PC-3 (cell line): Measurements from ENCODE around the gene NEU1. TPM values are rescaled to one million over a fixed set of nuclear protein-coding genes. Genes with fewer than 3 reads are reported as not detected.
"Not testable (repeated sequence)": the region's sequence is repeated elsewhere in the genome, so short reads cannot be mapped to it uniquely, and the experiment has no call there.

Experiments
- ATAC-seq: fragments of 200-7000 bp; cut with Tn5 transposase; 2 replicates; pipeline ENCODE4 v1.9.1; 2020; ENCODE audit warnings: mild to moderate bottlenecking, moderate library complexity
- BruUV-seq: library from RNA; stranded (reverse); fragments of 400-500 nt; replicated peaks from 2 replicates; lab custom pipeline; 2021; lab: Mats Ljungman, UMichigan
- CTCF ChIA-PET: fragments of 300-600 bp; sonication (Branson Sonifier 250); formaldehyde crosslinking; loops from one replicate; lab custom pipeline; 2022; ENCODE audit warnings: antibody characterized with exemption; lab: Charles Lee
- POLR2A ChIA-PET: fragments of 300-600 bp; sonication (Branson Sonifier 250); formaldehyde crosslinking; loops from one replicate; lab custom pipeline; 2022; ENCODE audit warnings: antibody characterized with exemption; ENCODE audit not compliant: unreplicated experiment; lab: Charles Lee
- DNase-seq: peaks from one replicate; pipeline ENCODE4 v3.0.0-alpha.2; 2015
- H2AFZ ChIP-seq: fragments of 300-600 bp; sonication (generic); 2 replicates; pipeline ENCODE4 v1.6.0; 2016; ENCODE audit warnings: antibody characterized with exemption, low read length
- H3F3A ChIP-seq: fragments of 300-600 bp; sonication (generic); one replicate; pipeline ENCODE4 v1.6.0; 2017; ENCODE audit warnings: antibody characterized with exemption, low read length, control low read depth, mild to moderate bottlenecking; ENCODE audit not compliant: unreplicated experiment
- H3K27ac ChIP-seq: fragments of 300-600 bp; sonication (generic); 2 replicates; pipeline ENCODE4 v1.5.1; 2016; ENCODE audit warnings: mild to moderate bottlenecking, low read length
- H3K27me3 ChIP-seq: fragments of 300-600 bp; sonication (generic); 2 replicates; pipeline ENCODE4 v1.6.1; 2016; ENCODE audit warnings: low read length, mixed read lengths
- H3K36me3 ChIP-seq: fragments of 300-600 bp; sonication (generic); 2 replicates; pipeline ENCODE4 v1.6.1; 2016; ENCODE audit warnings: low read depth, mixed run types, low read length, mixed read lengths
- H3K4me1 ChIP-seq: fragments of 300-600 bp; sonication (generic); 2 replicates; pipeline ENCODE4 v1.5.1; 2016; ENCODE audit warnings: low read length; ENCODE audit not compliant: insufficient read depth
- H3K4me2 ChIP-seq: fragments of 300-600 bp; sonication (generic); 2 replicates; pipeline ENCODE4 v1.6.0; 2016; ENCODE audit warnings: low read length
- H3K4me3 ChIP-seq: fragments of 300-600 bp; sonication (generic); 2 replicates; pipeline ENCODE4 v1.5.1; 2016; ENCODE audit warnings: mild to moderate bottlenecking, low read length, mixed read lengths
- H3K79me2 ChIP-seq: fragments of 300-600 bp; sonication (generic); 2 replicates; pipeline ENCODE4 v1.6.1; 2017; ENCODE audit warnings: low read length, mixed read lengths
- H3K9ac ChIP-seq: fragments of 300-600 bp; sonication (generic); 2 replicates; pipeline ENCODE4 v1.6.0; 2016; ENCODE audit warnings: mild to moderate bottlenecking, low read length
- H3K9me2 ChIP-seq: fragments of 300-600 bp; sonication (generic); replicated peaks from 2 replicates; pipeline ENCODE4 v1.6.1; 2016; ENCODE audit warnings: mixed run types, low read length, mixed read lengths
- H3K9me3 ChIP-seq: fragments of 300-600 bp; sonication (generic); 2 replicates; pipeline ENCODE4 v1.6.1; 2016; ENCODE audit warnings: low read length, mixed read lengths
- H4K20me1 ChIP-seq: fragments of 300-600 bp; sonication (generic); 2 replicates; pipeline ENCODE4 v1.6.1; 2016; ENCODE audit warnings: low read length, mixed read lengths
- EZH2 ChIP-seq: fragments of 300-600 bp; sonication (generic); IDR thresholded peaks from one replicate; pipeline ENCODE4 v1.6.1; 2017; ENCODE audit warnings: antibody characterized with exemption, mild to moderate bottlenecking, low read length; ENCODE audit not compliant: unreplicated experiment
- EZH2phosphoT487 ChIP-seq: fragments of 300-600 bp; sonication (generic); IDR thresholded peaks from 2 replicates; pipeline ENCODE4 v1.6.1; 2018; ENCODE audit warnings: mild to moderate bottlenecking, antibody characterized with exemption, low read length, borderline replicate concordance
- intact Hi-C: fragments of 100-400 bp; cut with micrococcal nuclease; formaldehyde crosslinking; loops from 2 replicates; pipeline ENCODE4 v1.9.0; 2023
- total RNA-seq: library from RNA; depleted of rRNA; stranded (reverse); fragments of >200 nt; gene quantifications from 2 replicates; pipeline ENCODE4 v1.2.3, GENCODE V29; 2014
- TF ChIP-seq, protein P1 (sequence below): fragments of 300-600 bp; sonication (generic); conservative IDR thresholded peaks from 2 replicates; pipeline ENCODE4 v1.5.1; 2017; ENCODE audit warnings: antibody characterized with exemption, low read depth, mild to moderate bottlenecking, low read length

Gene NEU1
- total RNA-seq, 1 experiment from 2014 or later: 31.7 TPM

DNA sequence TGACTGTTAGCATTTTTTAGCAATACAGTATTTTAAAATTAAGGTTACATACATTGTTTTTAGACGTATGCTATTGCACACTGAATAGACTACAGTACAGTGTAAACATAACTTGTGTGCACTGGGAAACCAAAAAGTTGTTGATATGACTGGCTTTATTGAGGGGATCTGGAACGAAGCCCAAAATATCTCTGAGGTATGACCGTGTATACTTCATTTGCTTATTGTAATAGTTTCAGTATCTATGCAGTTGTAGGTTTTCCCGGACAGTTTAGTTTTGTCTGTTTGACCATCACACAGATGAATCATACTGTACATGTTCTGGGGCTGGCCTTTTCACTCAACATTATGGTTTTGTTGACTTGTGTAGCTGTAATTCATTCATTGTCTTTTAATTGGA lies 46.2 kb upstream of the NEU1 start:
- BruUV-seq: no TSS peak
- Histone ChIP-seq H2AFZ (no peak overlapping the region), H3K27ac (peak overlapping the region; percentile 46), H3K4me1 (peaks cover 33% of the 10 kb centered on the region), H4K20me1 (no peaks in the 10 kb centered on the region), H3K79me2 (no peaks in the 10 kb centered on the region), H3K4me3 (no peak overlapping the region), H3F3A (no peaks in the 10 kb centered on the region), H3K36me3 (no peaks in the 10 kb centered on the region), H3K4me2 (peak overlapping the region; percentile 28), H3K27me3 (no peaks in the 10 kb centered on the region), H3K9ac (no peak overlapping the region), H3K9me3 (no peaks in the 10 kb centered on the region), H3K9me2 (no peaks in the 10 kb centered on the region)
- peak; percentile 82 for ATAC-seq
- POLR2A ChIA-PET: no interaction called here
- CTCF ChIA-PET: no interaction called here
- TF ChIP-seq EZH2phosphoT487 (no peak), EZH2 (no peak)
- TF ChIP-seq, protein P1, sequence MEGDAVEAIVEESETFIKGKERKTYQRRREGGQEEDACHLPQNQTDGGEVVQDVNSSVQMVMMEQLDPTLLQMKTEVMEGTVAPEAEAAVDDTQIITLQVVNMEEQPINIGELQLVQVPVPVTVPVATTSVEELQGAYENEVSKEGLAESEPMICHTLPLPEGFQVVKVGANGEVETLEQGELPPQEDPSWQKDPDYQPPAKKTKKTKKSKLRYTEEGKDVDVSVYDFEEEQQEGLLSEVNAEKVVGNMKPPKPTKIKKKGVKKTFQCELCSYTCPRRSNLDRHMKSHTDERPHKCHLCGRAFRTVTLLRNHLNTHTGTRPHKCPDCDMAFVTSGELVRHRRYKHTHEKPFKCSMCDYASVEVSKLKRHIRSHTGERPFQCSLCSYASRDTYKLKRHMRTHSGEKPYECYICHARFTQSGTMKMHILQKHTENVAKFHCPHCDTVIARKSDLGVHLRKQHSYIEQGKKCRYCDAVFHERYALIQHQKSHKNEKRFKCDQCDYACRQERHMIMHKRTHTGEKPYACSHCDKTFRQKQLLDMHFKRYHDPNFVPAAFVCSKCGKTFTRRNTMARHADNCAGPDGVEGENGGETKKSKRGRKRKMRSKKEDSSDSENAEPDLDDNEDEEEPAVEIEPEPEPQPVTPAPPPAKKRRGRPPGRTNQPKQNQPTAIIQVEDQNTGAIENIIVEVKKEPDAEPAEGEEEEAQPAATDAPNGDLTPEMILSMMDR: no peak
- peak; percentile 87 for DNase-seq
- intact Hi-C loops: loop anchor here (10.0 kb wide), 1 partner anchor 206 kb away; no protein-coding TSS in a partner anchor

DNA sequence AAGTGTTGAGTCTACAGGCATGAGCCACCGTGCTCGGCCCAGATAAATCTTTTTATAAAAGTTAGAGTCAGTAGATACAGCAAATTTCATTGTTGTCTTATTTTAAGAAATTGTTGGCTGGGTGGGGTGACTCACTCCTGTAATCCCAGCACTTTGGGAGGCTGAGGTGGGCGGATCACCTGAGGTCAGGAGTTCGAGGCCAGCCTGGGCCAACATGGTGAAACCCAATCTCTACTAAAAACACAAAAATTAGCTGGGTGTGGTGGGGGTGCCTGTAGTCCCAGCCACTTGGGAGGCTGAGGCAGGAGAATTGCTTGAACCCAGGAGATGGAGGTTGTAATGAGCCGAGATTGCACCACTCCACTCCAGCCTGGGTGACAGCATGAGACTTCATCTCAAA lies 45.6 kb upstream of the NEU1 start:
- H2AFZ ChIP-seq, POLR2A ChIA-PET, DNase-seq, H3K79me2 ChIP-seq, H3K4me3 ChIP-seq, BruUV-seq, H3K9ac ChIP-seq, H3F3A ChIP-seq, H3K36me3 ChIP-seq, ATAC-seq, H4K20me1 ChIP-seq, H3K9me3 ChIP-seq, H3K9me2 ChIP-seq, H3K27me3 ChIP-seq, CTCF ChIA-PET: not testable (repeated sequence)
- Histone ChIP-seq H3K27ac (peak overlapping the region; percentile 46), H3K4me2 (peak overlapping the region; percentile 28), H3K4me1 (peaks cover 33% of the 10 kb centered on the region)
- intact Hi-C loops: loop anchor here (10.0 kb wide), 1 partner anchor 207 kb away; no protein-coding TSS in a partner anchor

DNA sequence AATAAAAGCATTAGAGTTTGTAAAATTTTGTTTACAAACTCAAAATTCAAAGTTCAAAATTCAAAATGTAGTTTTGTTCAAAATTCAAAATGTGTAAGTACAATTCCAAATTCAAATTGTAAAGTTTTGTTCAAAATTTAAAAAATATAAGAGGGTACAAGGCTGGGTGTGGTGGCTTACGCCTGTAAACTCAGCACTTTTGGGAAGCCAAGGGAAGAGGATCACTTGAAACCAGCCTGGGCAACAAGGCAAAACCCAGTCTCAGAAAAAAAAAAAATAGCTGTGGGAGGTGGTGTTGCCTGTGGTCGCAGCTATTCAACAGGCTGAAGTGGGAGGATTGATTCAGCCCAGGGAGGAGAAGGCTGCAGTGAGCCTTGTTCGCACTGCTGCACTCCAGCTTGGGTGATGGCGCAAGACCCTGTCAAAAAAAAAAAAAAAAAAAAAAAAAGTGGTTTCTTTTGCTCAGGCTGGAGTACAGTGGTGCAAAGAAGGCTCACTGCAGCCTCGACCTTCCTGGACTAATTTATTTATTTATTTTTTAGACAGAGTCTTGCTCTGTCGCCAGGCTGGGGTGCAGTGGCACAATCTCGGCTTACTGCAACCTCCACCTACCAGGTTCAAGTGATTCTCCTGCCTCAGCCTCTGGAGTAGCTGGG lies 44.7 kb upstream of the NEU1 start:
- CTCF ChIA-PET: interaction anchor here (0.7 kb wide), 1 partner anchor 228 kb away, joined by 17 read pairs; no protein-coding TSS in a partner anchor
- Histone ChIP-seq H3K4me2 (no peak overlapping the region), H3K9me2 (no peaks in the 10 kb centered on the region), H3K27me3 (no peaks in the 10 kb centered on the region), H3K9me3 (no peaks in the 10 kb centered on the region), H3F3A (no peaks in the 10 kb centered on the region), H3K4me3 (no peak overlapping the region), H3K4me1 (peaks cover 39% of the 10 kb centered on the region), H3K36me3 (no peaks in the 10 kb centered on the region), H3K9ac (no peak overlapping the region), H3K79me2 (no peaks in the 10 kb centered on the region), H4K20me1 (no peaks in the 10 kb centered on the region), H3K27ac (no peak overlapping the region), H2AFZ (no peak overlapping the region)
- DNase-seq: no peak
- TF ChIP-seq, protein P1: no peak
- TF ChIP-seq EZH2phosphoT487 (no peak), EZH2 (no peak)
- intact Hi-C loops: loop anchor here (10.0 kb wide), 1 partner anchor 208 kb away; no protein-coding TSS in a partner anchor
- POLR2A ChIA-PET: interaction anchor here (0.6 kb wide), 1 partner anchor 462 kb away, joined by 6 read pairs; no protein-coding TSS in a partner anchor
- no peak for ATAC-seq
- BruUV-seq: no TSS peak

DNA sequence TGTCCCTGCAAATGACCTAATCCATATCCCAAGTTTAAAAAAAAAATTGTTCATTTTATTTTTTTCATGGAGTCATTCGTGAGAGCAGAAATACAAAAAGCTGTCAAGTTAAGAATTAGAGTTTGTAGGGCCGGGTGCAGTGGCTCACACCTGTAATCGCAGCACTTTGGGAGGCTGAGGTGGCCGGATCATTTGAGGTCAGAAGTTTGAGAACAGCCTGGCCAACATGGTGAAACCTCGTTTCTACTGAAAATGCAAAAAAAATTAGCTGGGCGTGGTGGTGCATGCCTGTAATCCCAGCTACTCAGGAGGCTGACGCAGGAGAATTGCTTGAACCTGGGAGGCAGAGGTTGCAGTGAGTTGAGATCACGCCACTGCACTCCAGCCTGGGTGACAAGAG lies 44.1 kb upstream of the NEU1 start:
- not testable (repeated sequence) for H3K79me2 ChIP-seq, H3F3A ChIP-seq, H3K4me3 ChIP-seq, H3K9ac ChIP-seq, H3K9me2 ChIP-seq, H3K9me3 ChIP-seq, H3K4me2 ChIP-seq, ATAC-seq, H3K27me3 ChIP-seq, BruUV-seq, H3K27ac ChIP-seq, H4K20me1 ChIP-seq, DNase-seq, H3K36me3 ChIP-seq, H2AFZ ChIP-seq
- intact Hi-C loops: loop anchor here (10.0 kb wide), 1 partner anchor 208 kb away; no protein-coding TSS in a partner anchor
- CTCF ChIA-PET: interaction anchor here (0.7 kb wide), 1 partner anchor 229 kb away, joined by 17 read pairs; no protein-coding TSS in a partner anchor
- POLR2A ChIA-PET: interaction anchor here (0.6 kb wide), 1 partner anchor 463 kb away, joined by 6 read pairs; no protein-coding TSS in a partner anchor
- H3K4me1 ChIP-seq: peaks cover 37% of the 10 kb centered on the region
